ENCODE results near the gene SH3RF3.

SH3RF3 gene

DNA sequence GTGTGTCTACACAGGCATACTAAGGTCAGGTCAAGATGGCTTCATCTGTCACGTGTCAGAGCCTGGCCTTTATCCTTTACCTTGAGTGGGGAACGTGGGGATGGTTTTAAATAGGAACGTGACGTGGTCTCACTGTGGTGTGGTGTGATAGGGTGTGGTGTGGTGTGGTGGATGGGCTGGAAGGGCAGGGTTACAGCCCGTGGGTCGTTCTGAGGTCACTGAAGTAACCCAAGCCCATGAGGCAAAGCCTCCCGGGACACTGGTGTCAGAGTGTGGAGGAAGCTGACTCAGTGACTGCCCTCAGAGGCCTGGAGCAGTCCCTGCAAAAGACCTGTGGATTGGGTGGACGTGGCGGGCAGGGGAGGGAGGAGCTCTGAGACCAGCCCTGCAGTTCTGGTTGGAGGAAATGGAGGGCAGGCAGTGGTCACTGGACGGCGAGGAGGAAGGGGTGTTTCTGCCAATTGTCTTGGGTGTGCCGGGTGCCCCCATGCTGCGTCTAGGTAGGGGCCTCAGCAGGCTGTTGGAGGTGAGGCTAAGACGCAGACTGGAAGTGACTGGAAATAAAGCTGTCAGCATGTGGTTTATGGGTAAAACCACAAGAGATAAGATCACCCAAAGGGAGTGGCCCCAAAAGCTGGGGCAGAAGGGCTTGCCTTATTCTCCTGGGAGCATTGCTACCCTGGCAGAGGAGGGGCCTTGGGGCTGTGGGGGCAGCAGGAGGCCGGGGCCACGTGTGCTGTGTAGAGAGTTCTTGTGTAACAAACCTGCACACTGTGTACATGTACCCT, 84.8 kb downstream of the SH3RF3 start:
- Histone ChIP-seq H3K27ac (peak overlapping the region; percentile 47 to 90 (median 85); a peak in 21 of 22 replicates), H3K36me3 (0 out of 22 replicates have a peak, but pooled peaks cover 0 to 9% (median 0%) of the 10 kb centered on the region in 11 experiments), H3K4me1 (peaks cover 87 to 100% (median 100%) of the 10 kb centered on the region in 10 experiments), H4K20me1 (peaks cover 16 to 70% (median 48%) of the 10 kb centered on the region in 11 experiments; a peak in 20 of 22 replicates), H3K9ac (peak overlapping the region; percentile 27 to 79 (median 76)), H3K4me3 (peak overlapping the region in 7 of 10 experiments; percentile 7 to 59 (median 41); a peak in 12 of 20 replicates), H3K4me2 (peak overlapping the region; percentile 88 to 99 (median 95)), H3K9me3 (replicated peaks in 1 of 11) (no peaks in the 10 kb centered on the region; a peak in 1 of 22 replicates), H3K27me3 (peaks cover 0 to 57% (median 31%) of the 10 kb centered on the region in 11 experiments; a peak in 15 of 22 replicates)
- peak in 4 of 11 experiments; percentile 12 to 49 (median 27); a peak in 3 of 22 replicates for TF ChIP-seq Cebpa-rat (IDR thresholded peaks at IDR 0.05)

DNA sequence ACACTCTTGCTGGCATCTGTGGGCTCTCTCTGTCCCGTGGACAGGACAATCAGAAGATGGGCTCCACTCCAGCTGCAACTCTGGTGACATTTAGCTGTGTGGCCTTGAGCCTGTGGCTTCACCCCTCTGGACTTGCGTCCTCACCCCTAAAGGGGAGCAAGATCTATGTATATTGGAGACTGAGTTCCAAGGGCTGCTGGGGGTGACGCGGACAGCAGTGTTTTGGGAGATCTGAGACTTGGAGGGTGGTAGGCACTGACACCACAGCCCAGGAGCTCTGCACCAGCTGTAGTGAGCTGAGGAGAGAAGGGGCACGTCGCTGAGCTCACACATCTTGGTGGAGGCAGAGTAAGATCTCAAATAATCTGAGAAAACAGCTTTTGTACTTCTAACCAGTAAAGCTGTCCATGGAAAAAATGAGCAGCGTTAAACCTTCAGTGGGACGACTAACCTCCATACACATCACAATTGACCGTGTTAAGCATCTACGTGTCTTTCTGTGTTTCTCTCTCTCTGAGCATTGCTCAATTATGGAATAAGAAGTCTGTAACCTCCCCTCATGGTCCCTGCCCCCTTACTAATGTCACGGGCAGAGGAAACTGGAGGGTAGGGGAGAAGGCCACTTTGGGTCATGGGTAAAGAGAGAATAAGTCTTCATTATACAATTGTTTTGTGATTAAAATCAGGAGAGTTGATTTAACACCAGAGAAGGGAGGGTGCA, 85.8 kb downstream of the SH3RF3 start:
- Histone ChIP-seq H3K4me1 (peaks cover 94 to 100% (median 100%) of the 10 kb centered on the region in 10 experiments), H3K4me3 (peak overlapping the region in 7 of 10 experiments; percentile 29 to 59 (median 43); a peak in 14 of 20 replicates), H3K27me3 (peaks cover 0 to 49% (median 29%) of the 10 kb centered on the region in 11 experiments; a peak in 15 of 22 replicates), H3K9me3 (replicated peaks in 1 of 11) (no peaks in the 10 kb centered on the region), H4K20me1 (peaks cover 14 to 60% (median 38%) of the 10 kb centered on the region in 11 experiments; a peak in 20 of 22 replicates), H3K27ac (peak overlapping the region; percentile 47 to 90 (median 85); a peak in 21 of 22 replicates), H3K9ac (peak overlapping the region; percentile 27 to 79 (median 76)), H3K4me2 (peak overlapping the region; percentile 88 to 99 (median 95)), H3K36me3 (0 out of 22 replicates have a peak, but pooled peaks cover 0 to 9% (median 0%) of the 10 kb centered on the region in 11 experiments)
- no peak for TF ChIP-seq Cebpa-rat (IDR thresholded peaks at IDR 0.05)

DNA sequence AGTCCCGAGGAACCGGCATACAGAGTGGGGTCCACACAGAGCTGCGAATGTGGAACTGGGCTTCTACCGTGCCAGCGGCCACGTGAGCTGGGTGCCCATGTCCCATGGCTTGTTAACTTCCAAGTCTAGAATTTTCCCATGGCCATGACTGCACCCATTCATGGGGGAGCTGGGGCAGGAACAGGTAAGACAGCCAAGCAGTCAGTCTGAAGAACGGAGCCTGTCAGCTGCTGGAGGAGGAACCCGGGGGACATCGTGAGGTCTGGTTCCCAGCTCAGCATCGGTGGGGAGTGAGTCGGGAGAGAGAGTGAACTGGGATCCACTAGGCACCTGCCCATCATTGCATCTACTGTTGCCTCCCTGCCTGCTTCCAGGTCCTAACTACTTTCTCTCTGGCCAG, 86.9 kb downstream of the SH3RF3 start:
- H4K20me1 ChIP-seq, result peaks cover 5 to 50% (median 28%) of the 10 kb centered on the region in 11 experiments; a peak in 20 of 22 replicates
- H3K9ac ChIP-seq, result peak overlapping the region in 8 of 11 experiments; percentile 74 to 79 (median 78); a peak in 14 of 22 replicates
- H3K27me3 ChIP-seq, result peaks cover 0 to 38% (median 20%) of the 10 kb centered on the region in 11 experiments; a peak in 15 of 22 replicates
- H3K9me3 ChIP-seq (replicated peaks in 1 of 11), result no peaks in the 10 kb centered on the region
- H3K4me1 ChIP-seq, result peaks cover 87 to 100% (median 98%) of the 10 kb centered on the region in 10 experiments
- peaks cover 0 to 9% (median 0%) of the 10 kb centered on the region in 11 experiments; a peak in 1 of 22 replicates for H3K36me3 ChIP-seq
- peak overlapping the region in 3 of 10 experiments; percentile 8 to 59 (median 42); a peak in 2 of 20 replicates for H3K4me3 ChIP-seq
- TF ChIP-seq Cebpa-rat (IDR thresholded peaks at IDR 0.05), result no peak
- H3K27ac ChIP-seq, result peak overlapping the region in 10 of 11 experiments; percentile 75 to 90 (median 86); a peak in 18 of 22 replicates
- peak overlapping the region; percentile 88 to 99 (median 95) for H3K4me2 ChIP-seq

GRCh38 chr2:109216332-109216731, 87.3 kb downstream of the SH3RF3 start:
- Histone ChIP-seq H4K20me1 (peaks cover under 1 to 45% (median 23%) of the 10 kb centered on the region in 11 experiments; a peak in 20 of 22 replicates), H3K9ac (peak overlapping the region in 6 of 11 experiments; percentile 31 to 79 (median 76); a peak in 11 of 22 replicates), H3K27ac (peak overlapping the region in 10 of 11 experiments; percentile 76 to 90 (median 86); a peak in 19 of 22 replicates), H3K36me3 (peaks cover 0 to 9% (median 0%) of the 10 kb centered on the region in 11 experiments; a peak in 1 of 22 replicates), H3K4me1 (peaks cover 87 to 100% (median 98%) of the 10 kb centered on the region in 10 experiments), H3K27me3 (peaks cover 0 to 33% (median 15%) of the 10 kb centered on the region in 11 experiments; a peak in 15 of 22 replicates), H3K4me3 (peak overlapping the region in 3 of 10 experiments; percentile 8 to 48 (median 42); a peak in 2 of 20 replicates), H3K4me2 (peak overlapping the region; percentile 88 to 99 (median 95)), H3K9me3 (replicated peaks in 1 of 11) (no peaks in the 10 kb centered on the region)
- TF ChIP-seq Cebpa-rat (IDR thresholded peaks at IDR 0.05), result no peak

GRCh38 chr2:109217362-109218086, 88.5 kb downstream of the SH3RF3 start:
- Histone ChIP-seq H3K4me3 (peak overlapping the region; percentile 9 to 48 (median 42); a peak in 18 of 20 replicates), H3K4me1 (peaks cover 85 to 100% (median 97%) of the 10 kb centered on the region in 10 experiments), H3K27me3 (peaks cover 0 to 21% (median 4%) of the 10 kb centered on the region in 11 experiments; a peak in 10 of 22 replicates), H3K9me3 (replicated peaks in 1 of 11) (no peaks in the 10 kb centered on the region), H3K9ac (peak overlapping the region; percentile 67 to 77 (median 73)), H3K27ac (peak overlapping the region; percentile 74 to 90 (median 85)), H3K4me2 (peak overlapping the region; percentile 88 to 99 (median 95)), H4K20me1 (peaks cover 0 to 33% (median 11%) of the 10 kb centered on the region in 11 experiments; a peak in 13 of 22 replicates), H3K36me3 (peaks cover 0 to 9% (median 0%) of the 10 kb centered on the region in 11 experiments; a peak in 2 of 22 replicates)
- TF ChIP-seq Cebpa-rat (IDR thresholded peaks at IDR 0.05), result 0 out of 22 replicates have a peak, but pooled peaks of 1 of the 11 experiments have one; percentile 9

- Histone ChIP-seq H3K4me3 (peak overlapping the region in 9 of 10 experiments; percentile 9 to 48 (median 42); a peak in 16 of 20 replicates), H3K9ac (peak overlapping the region; percentile 67 to 77 (median 73)), H3K27ac (peak overlapping the region; percentile 74 to 90 (median 85)), H3K4me1 (peaks cover 85 to 100% (median 97%) of the 10 kb centered on the region in 10 experiments), H3K36me3 (peaks cover 0 to 9% (median 0%) of the 10 kb centered on the region in 11 experiments; a peak in 2 of 22 replicates), H3K27me3 (peaks cover 0 to 14% (median 0%) of the 10 kb centered on the region in 11 experiments; a peak in 8 of 22 replicates), H4K20me1 (peaks cover 0 to 26% (median 4%) of the 10 kb centered on the region in 11 experiments; a peak in 12 of 22 replicates), H3K4me2 (peak overlapping the region; percentile 88 to 99 (median 95)), H3K9me3 (replicated peaks in 1 of 11) (no peaks in the 10 kb centered on the region)
- TF ChIP-seq Cebpa-rat (IDR thresholded peaks at IDR 0.05), result no peak
Observed at GRCh38 chr2:109218087-109218791, 89.2 kb downstream of the SH3RF3 start.

DNA sequence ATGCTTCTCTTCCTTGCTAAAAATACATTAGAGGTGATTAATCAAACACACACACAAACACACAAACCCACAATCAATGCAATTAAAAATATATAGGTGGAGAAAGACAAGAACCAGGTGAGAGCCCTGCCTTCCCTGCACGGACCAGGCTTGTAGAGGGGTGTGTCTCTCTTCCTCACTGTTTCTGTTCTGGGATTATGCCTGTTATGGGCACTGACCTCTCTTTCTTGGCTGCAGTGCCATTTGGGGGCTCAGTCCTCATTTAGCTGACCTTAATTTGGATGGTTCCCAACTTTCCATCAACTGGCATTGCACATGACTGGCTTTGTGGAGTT, 89.8 kb downstream of the SH3RF3 start:
- Histone ChIP-seq H3K4me1 (peaks cover 85 to 100% (median 97%) of the 10 kb centered on the region in 10 experiments), H4K20me1 (peaks cover 0 to 21% (median 0%) of the 10 kb centered on the region in 11 experiments; a peak in 7 of 22 replicates), H3K4me3 (peak overlapping the region in 3 of 10 experiments; percentile 41 to 48 (median 42); a peak in 3 of 20 replicates)

More for the DNA sequence above, 89.8 kb downstream of the SH3RF3 start:
- no peaks in the 10 kb centered on the region for H3K9me3 ChIP-seq (replicated peaks in 1 of 11)
- peak overlapping the region in 10 of 11 experiments; percentile 68 to 77 (median 74); a peak in 18 of 22 replicates for H3K9ac ChIP-seq
- H3K27ac ChIP-seq, result peak overlapping the region; percentile 74 to 90 (median 85); a peak in 21 of 22 replicates
- peaks cover 0 to 11% (median 0%) of the 10 kb centered on the region in 11 experiments; a peak in 4 of 22 replicates for H3K27me3 ChIP-seq
- H3K36me3 ChIP-seq, result peaks cover 0 to 14% (median 0%) of the 10 kb centered on the region in 11 experiments; a peak in 2 of 22 replicates
- H3K4me2 ChIP-seq, result peak overlapping the region; percentile 88 to 99 (median 95)
- no peak for TF ChIP-seq Cebpa-rat (IDR thresholded peaks at IDR 0.05)

Data from BLaER1 treated with 17β-estradiol and CSF1 and Interleukin-3, amounts not matched to agents 10 nM and 100 nM (cell line).